Tibial nerve (tissue), 4 donors: ENCODE data around the gene DGKI.

Experiments used
- EP300 ChIP-seq, 2 donors: sonication (generic); formaldehyde crosslinking; IDR thresholded peaks; one replicate each; pipeline ENCODE4 v1.6.1; 2017; ENCODE audit warnings: antibody characterized with exemption in 2 of 2, mild to moderate bottlenecking in 1 of 2
- POLR2A ChIP-seq, 2 donors: fragments of 450-650 bp; IDR thresholded peaks; one replicate each; pipeline ENCODE4 v1.6.1; 2017; ENCODE audit warnings: antibody characterized with exemption in 2 of 2, mild to moderate bottlenecking in 2 of 2, moderate library complexity in 2 of 2
- TF ChIP-seq, protein P1 (sequence below), 5 experiments: fragments of 200-600 bp in 3 of 5; fragments of 450-650 bp in 2 of 5; sonication (generic) in 3 of 5; IDR thresholded peaks; one replicate each; pipeline ENCODE4 v1.5.1; 2016 to 2019; ENCODE audit warnings: antibody characterized with exemption in 5 of 5, mild to moderate bottlenecking in 3 of 5, moderate library complexity in 2 of 5

GRCh38 chr7:137381045-137381444 is 465.7 kb downstream of the DGKI start:
- TF ChIP-seq, protein P1, sequence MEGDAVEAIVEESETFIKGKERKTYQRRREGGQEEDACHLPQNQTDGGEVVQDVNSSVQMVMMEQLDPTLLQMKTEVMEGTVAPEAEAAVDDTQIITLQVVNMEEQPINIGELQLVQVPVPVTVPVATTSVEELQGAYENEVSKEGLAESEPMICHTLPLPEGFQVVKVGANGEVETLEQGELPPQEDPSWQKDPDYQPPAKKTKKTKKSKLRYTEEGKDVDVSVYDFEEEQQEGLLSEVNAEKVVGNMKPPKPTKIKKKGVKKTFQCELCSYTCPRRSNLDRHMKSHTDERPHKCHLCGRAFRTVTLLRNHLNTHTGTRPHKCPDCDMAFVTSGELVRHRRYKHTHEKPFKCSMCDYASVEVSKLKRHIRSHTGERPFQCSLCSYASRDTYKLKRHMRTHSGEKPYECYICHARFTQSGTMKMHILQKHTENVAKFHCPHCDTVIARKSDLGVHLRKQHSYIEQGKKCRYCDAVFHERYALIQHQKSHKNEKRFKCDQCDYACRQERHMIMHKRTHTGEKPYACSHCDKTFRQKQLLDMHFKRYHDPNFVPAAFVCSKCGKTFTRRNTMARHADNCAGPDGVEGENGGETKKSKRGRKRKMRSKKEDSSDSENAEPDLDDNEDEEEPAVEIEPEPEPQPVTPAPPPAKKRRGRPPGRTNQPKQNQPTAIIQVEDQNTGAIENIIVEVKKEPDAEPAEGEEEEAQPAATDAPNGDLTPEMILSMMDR (IDR thresholded peaks at IDR 0.05): no peak
- TF ChIP-seq POLR2A (IDR thresholded peaks at IDR 0.05): no peak
- no peak for TF ChIP-seq EP300 (IDR thresholded peaks at IDR 0.05)
